H1 (cell line): ENCODE measurements around the gene METTL5. TPM values are rescaled to one million over a fixed set of nuclear protein-coding genes. Genes with fewer than 3 reads are reported as not detected.

ENCODE experiments used
- CTCF ChIA-PET: fragments of 300-600 bp; sonication (Branson Sonifier 250); formaldehyde crosslinking; loops from one replicate; lab custom pipeline; 2021; ENCODE audit not compliant: partially characterized antibody; lab: Charles Lee
- POLR2A ChIA-PET: fragments of 300-600 bp; sonication (Branson Sonifier 250); formaldehyde crosslinking; loops from one replicate; lab custom pipeline; 2021; ENCODE audit warnings: inconsistent platforms; ENCODE audit not compliant: partially characterized antibody; lab: Charles Lee
- DNase-seq, 2 experiments: peaks; one replicate each; pipeline versions ENCODE4 v3.0.0 to v3.0.0-alpha.2; 2010 to 2022; ENCODE audit warnings: low spot score in 2 of 2, low read depth in 1 of 2, mixed read lengths in 1 of 2
- FAIRE-seq: peaks from 2 replicates; lab custom pipeline; 2011; peaks lifted over from hg19 to GRCh38; lab: Jason Lieb, UNC
- H2AFZ ChIP-seq: 2 replicates; pipeline ENCODE4 v1.8.1; 2012; ENCODE audit warnings: low read length, inconsistent platforms
- H2AK5ac ChIP-seq: 2 replicates; pipeline ENCODE4 v1.6.1; 2013; ENCODE audit warnings: low read depth, low read length
- H2BK120ac ChIP-seq: replicated peaks from 2 replicates; pipeline ENCODE3; 2013; ENCODE audit warnings: low read depth, low read length, inconsistent platforms
- H2BK12ac ChIP-seq: 2 replicates; pipeline ENCODE4 v1.6.1; 2013; ENCODE audit warnings: low read depth, low read length
- H2BK15ac ChIP-seq: 2 replicates; pipeline ENCODE4 v1.6.1; 2013; ENCODE audit warnings: low read length
- H2BK20ac ChIP-seq: 2 replicates; pipeline ENCODE4 v1.6.1; 2013; ENCODE audit warnings: low read length
- H2BK5ac ChIP-seq: 2 replicates; pipeline ENCODE4 v1.6.1; 2013; ENCODE audit warnings: low read depth, low read length
- H3K14ac ChIP-seq: 2 replicates; pipeline ENCODE4 v1.6.1; 2013; ENCODE audit warnings: inconsistent platforms; ENCODE audit not compliant: insufficient read length
- H3K18ac ChIP-seq: 2 replicates; pipeline ENCODE4 v1.6.1; 2013; ENCODE audit warnings: low read length; ENCODE audit errors: extremely low read depth
- H3K23ac ChIP-seq: 2 replicates; pipeline ENCODE4 v1.6.1; 2013; ENCODE audit warnings: inconsistent platforms; ENCODE audit not compliant: insufficient read length
- H3K23me2 ChIP-seq: 2 replicates; pipeline ENCODE4 v1.6.1; 2013; ENCODE audit warnings: low read depth, low read length
- H3K27ac ChIP-seq: 2 replicates; pipeline ENCODE4 v1.6.1; 2011; ENCODE audit warnings: low read depth, low read length, inconsistent platforms
- H3K27me3 ChIP-seq, 4 experiments: replicated peaks in 1 of 4; 1 replicate in 1 of 4; 2 replicates in 3 of 4; pipeline versions ENCODE4 v1.6.1 to v1.8.1; 2011 to 2013; ENCODE audit warnings: low read length in 3 of 4, mild to moderate bottlenecking in 3 of 4, inconsistent platforms in 2 of 4, mixed read lengths in 2 of 4, moderate library complexity in 1 of 4; ENCODE audit not compliant: control insufficient read depth in 3 of 4, insufficient read depth in 3 of 4; ENCODE audit errors: extremely low read depth in 1 of 4
- H3K36me3 ChIP-seq, 4 experiments: 2 replicates each; pipeline versions ENCODE4 v1.6.1 to v1.8.1; 2011 to 2013; ENCODE audit warnings: mild to moderate bottlenecking in 4 of 4, low read length in 3 of 4, moderate library complexity in 2 of 4, control low read depth in 1 of 4, inconsistent platforms in 1 of 4; ENCODE audit not compliant: insufficient read depth in 4 of 4, control insufficient read depth in 2 of 4
- H3K4ac ChIP-seq: replicated peaks from 2 replicates; pipeline ENCODE3; 2013; ENCODE audit warnings: low read length, low read depth, mixed read lengths, inconsistent platforms; ENCODE audit not compliant: insufficient read length
- H3K4me1 ChIP-seq, 4 experiments: replicated peaks in 1 of 4; 1 replicate in 1 of 4; 2 replicates in 3 of 4; pipeline versions ENCODE4 v1.6.1 to v1.8.1; 2011 to 2013; ENCODE audit warnings: low read length in 3 of 4, inconsistent platforms in 2 of 4, mixed read lengths in 1 of 4; ENCODE audit not compliant: insufficient read depth in 4 of 4, control insufficient read depth in 3 of 4
- H3K4me2 ChIP-seq, 2 experiments: 2 replicates each; pipeline versions ENCODE4 v1.6.1 to v1.8.1; 2011 to 2013; ENCODE audit warnings: low read depth in 2 of 2, low read length in 2 of 2, control low read depth in 1 of 2, inconsistent platforms in 1 of 2, mild to moderate bottlenecking in 1 of 2; ENCODE audit not compliant: insufficient read depth in 1 of 2
- H3K4me3 ChIP-seq, 4 experiments: fragments of 200-600, 300-600 bp in 1 of 4; sonication (generic), shearing (Covaris generic), sonication (Bioruptor Twin) in 1 of 4; 2 replicates each; pipeline versions ENCODE4 v1.5.1 to v1.8.1; 2011 to 2016; ENCODE audit warnings: low read length in 4 of 4, low read depth in 3 of 4, control low read depth in 2 of 4, inconsistent platforms in 2 of 4, mild to moderate bottlenecking in 2 of 4, mixed read lengths in 1 of 4, moderate library complexity in 1 of 4; ENCODE audit not compliant: insufficient read depth in 2 of 4; ENCODE audit errors: extremely low read depth in 1 of 4
- H3K56ac ChIP-seq: replicated peaks from 2 replicates; pipeline ENCODE3; 2013; ENCODE audit warnings: low read depth, mild to moderate bottlenecking, mixed read lengths, low read length, inconsistent platforms; ENCODE audit not compliant: insufficient read length
- H3K79me1 ChIP-seq: 2 replicates; pipeline ENCODE4 v1.6.1; 2013; ENCODE audit warnings: low read depth, low read length, control low read depth
- H3K79me2 ChIP-seq, 2 experiments: 2 replicates each; pipeline versions ENCODE4 v1.6.1 to v1.8.1; 2012 to 2013; ENCODE audit warnings: low read length in 2 of 2, mild to moderate bottlenecking in 2 of 2, inconsistent platforms in 1 of 2; ENCODE audit not compliant: insufficient read depth in 2 of 2, control insufficient read depth in 1 of 2
- H3K9ac ChIP-seq, 4 experiments: replicated peaks in 1 of 4; 1 replicate in 1 of 4; 2 replicates in 3 of 4; pipeline versions ENCODE4 v1.6.1 to v1.8.1; 2011 to 2013; ENCODE audit warnings: low read depth in 3 of 4, low read length in 3 of 4, control low read depth in 2 of 4, mild to moderate bottlenecking in 2 of 4, moderate library complexity in 2 of 4, inconsistent platforms in 1 of 4; ENCODE audit errors: extremely low read depth in 1 of 4
- H3K9me3 ChIP-seq, 2 experiments: 2 replicates each; pipeline versions ENCODE4 v1.6.1 to v1.8.1; 2012 to 2013; ENCODE audit warnings: mild to moderate bottlenecking in 2 of 2, moderate library complexity in 2 of 2, control low read depth in 1 of 2, inconsistent platforms in 1 of 2, low read depth in 1 of 2, low read length in 1 of 2, mixed read lengths in 1 of 2; ENCODE audit not compliant: insufficient read depth in 2 of 2
- H4K20me1 ChIP-seq, 2 experiments: replicated peaks in 1 of 2; 2 replicates each; pipeline versions ENCODE3 to v1.8.1; 2011 to 2013; ENCODE audit warnings: inconsistent platforms in 2 of 2, low read length in 2 of 2, mild to moderate bottlenecking in 1 of 2; ENCODE audit not compliant: insufficient read depth in 2 of 2, control insufficient read depth in 1 of 2
- H4K5ac ChIP-seq: 2 replicates; pipeline ENCODE4 v1.6.1; 2013; ENCODE audit warnings: low read length, low read depth, mixed read lengths, inconsistent platforms; ENCODE audit not compliant: insufficient read length
- H4K8ac ChIP-seq: 2 replicates; pipeline ENCODE4 v1.8.0; 2013; ENCODE audit warnings: mild to moderate bottlenecking, moderate library complexity, low read length, inconsistent platforms; ENCODE audit not compliant: insufficient read depth; ENCODE audit errors: extremely low read depth
- H4K91ac ChIP-seq: replicated peaks from 2 replicates; pipeline ENCODE3; 2013; ENCODE audit warnings: low read length, mixed read lengths, inconsistent platforms; ENCODE audit not compliant: insufficient read length
- BACH1 ChIP-seq: IDR thresholded peaks from 2 replicates; pipeline ENCODE4 v1.6.1; 2012; ENCODE audit warnings: low read length, improper control_type of control experiment
- BRCA1 ChIP-seq: IDR thresholded peaks from 2 replicates; pipeline ENCODE4 v1.6.1; 2012; ENCODE audit warnings: low read depth, low read length, improper control_type of control experiment
- CBX5 ChIP-seq: fragments of 300-800, 300-1000 bp; sonication (generic); IDR thresholded peaks from 2 replicates; pipeline ENCODE4 v1.7.1; 2016; ENCODE audit warnings: antibody characterized with exemption, low read length, low read depth
- CHD1 ChIP-seq: IDR thresholded peaks from 2 replicates; pipeline ENCODE4 v1.6.1; 2012; ENCODE audit warnings: low read depth, low read length, improper control_type of control experiment
- EP300 ChIP-seq, 2 experiments: IDR thresholded peaks; 1 replicate in 1 of 2; 2 replicates in 1 of 2; pipeline ENCODE4 v1.6.1; 2011 to 2012; ENCODE audit warnings: low read depth in 2 of 2, low read length in 2 of 2, mild to moderate bottlenecking in 2 of 2, borderline replicate concordance in 1 of 2, inconsistent platforms in 1 of 2, moderate library complexity in 1 of 2
- HDAC6 ChIP-seq: IDR thresholded peaks from one replicate; pipeline ENCODE4 v1.7.1; 2012; ENCODE audit warnings: low read depth, mild to moderate bottlenecking, inconsistent platforms, low read length, moderate library complexity
- JUN ChIP-seq: IDR thresholded peaks from 2 replicates; pipeline ENCODE4 v1.6.1; 2011; ENCODE audit warnings: low read depth, mild to moderate bottlenecking, improper control_type of control experiment, low read length
- JUND ChIP-seq: IDR thresholded peaks from 2 replicates; pipeline ENCODE4 v1.6.1; 2011; ENCODE audit warnings: mild to moderate bottlenecking, improper control_type of control experiment, low read length
- KDM1A ChIP-seq: fragments of 200-600, 300-600 bp; sonication (generic); IDR thresholded peaks from 2 replicates; pipeline ENCODE4 v1.7.1; 2016; ENCODE audit warnings: mild to moderate bottlenecking, low read length, borderline replicate concordance
- NRF1 ChIP-seq: IDR thresholded peaks from 2 replicates; pipeline ENCODE4 v1.6.1; 2011; ENCODE audit warnings: mild to moderate bottlenecking, low read depth, low read length, improper control_type of control experiment
- POU5F1 ChIP-seq: IDR thresholded peaks from 2 replicates; pipeline ENCODE4 v1.6.1; 2011; ENCODE audit warnings: low read depth, mild to moderate bottlenecking, low read length, moderate library complexity
- RFX5 ChIP-seq: IDR thresholded peaks from 2 replicates; pipeline ENCODE4 v1.6.1; 2011; ENCODE audit warnings: low read depth, low read length, improper control_type of control experiment, borderline replicate concordance
- SIN3A ChIP-seq, 2 experiments: IDR thresholded peaks in 1 of 2; conservative IDR thresholded peaks in 1 of 2; 2 replicates each; pipeline ENCODE4 v1.6.1; 2011 to 2012; ENCODE audit warnings: low read length in 2 of 2, improper control_type of control experiment in 1 of 2, low read depth in 1 of 2, mild to moderate bottlenecking in 1 of 2
- SP4 ChIP-seq: IDR thresholded peaks from 2 replicates; pipeline ENCODE4 v1.6.1; 2012; ENCODE audit warnings: low read length, inconsistent platforms
- TAF7 ChIP-seq: optimal IDR thresholded peaks from 2 replicates; pipeline ENCODE3; 2011; ENCODE audit warnings: low read depth, mild to moderate bottlenecking, inconsistent platforms, low read length, moderate library complexity, borderline replicate concordance
- WGBS, 2 experiments: shearing (Covaris generic) in 1 of 2; methylation state at CpG; one replicate each; pipeline versions ENCODE4 v1.1.6 to v1.1.7; 2013 to 2015; ENCODE audit warnings: low lambda C conversion rate in 2 of 2, mixed read lengths in 2 of 2, inconsistent platforms in 1 of 2, low coverage in 1 of 2, missing lambda C conversion rate in 1 of 2; ENCODE audit not compliant: insufficient replicate concordance in 2 of 2, insufficient coverage in 1 of 2, insufficient read length in 1 of 2; ENCODE audit errors: extremely low coverage in 1 of 2, missing lambda C conversion rate in 1 of 2; 5-methylcytosine and 5-hydroxymethylcytosine counted together
- polyA plus RNA-seq, 7 experiments: library from polyadenylated mRNA; depleted of rRNA in 3 of 7; stranded (reverse) in 5 of 7; unstranded in 2 of 7; fragments of >200 nt in 5 of 7; fragments of 200-250 nt in 2 of 7; gene quantifications; 1 replicate in 5 of 7; 2 replicates in 1 of 7; 4 replicates in 1 of 7; pipeline versions ENCODE4 v1.2.1 to v1.2.3, GENCODE V29; 2011 to 2013; ENCODE audit warnings: missing spikeins in 2 of 7, mixed read lengths in 2 of 7
- total RNA-seq: library from RNA; stranded (reverse); fragmentation: NEBNext Ultra II Directional; extraction: Animal tissue kit (Norgen Biotek cat#: 25700); gene quantifications from 2 replicates; pipeline ENCODE4 v1.2.1, GENCODE V29; 2021

METTL5 gene
- total and polyA plus RNA-seq, 2 of the 8 experiments (the other 6 are each of a cell fraction or from before 2014, with no cell fraction given): 34.5 to 74.1 TPM

GRCh38 chr2:169849710-169850109, 25.0 kb upstream of the METTL5 start:
- Histone ChIP-seq H2BK15ac (no peak overlapping the region), H2BK5ac (no peak overlapping the region), H2BK12ac (no peak overlapping the region), H2AFZ (no peak overlapping the region), H2BK20ac (no peak overlapping the region), H2AK5ac (no peak overlapping the region), H4K20me1 (no peaks in the 10 kb centered on the region), H3K56ac (no peak overlapping the region), H3K79me2 (peaks cover 0 to 12% of the 10 kb centered on the region in 2 experiments; a peak in 2 of 4 replicates), H4K91ac (no peak overlapping the region), H3K14ac (no peak overlapping the region), H3K4me3 (no peak overlapping the region), H3K4me2 (no peak overlapping the region), H3K9ac (no peak overlapping the region), H3K27ac (no peak overlapping the region), H3K4me1 (no peaks in the 10 kb centered on the region), H2BK120ac (no peak overlapping the region), H3K23me2 (no peaks in the 10 kb centered on the region), H3K18ac (no peak overlapping the region), H3K4ac (no peak overlapping the region), H3K23ac (no peak overlapping the region), H3K36me3 (no peaks in the 10 kb centered on the region), H3K9me3 (no peaks in the 10 kb centered on the region), H3K27me3 (no peaks in the 10 kb centered on the region), H4K5ac (no peak overlapping the region), H4K8ac (no peak overlapping the region), H3K79me1 (no peaks in the 10 kb centered on the region)
- POLR2A ChIA-PET: interaction anchor here (0.6 to 1.3 kb wide), 3 partner anchors 11 to 21 kb away, joined by 3 to 4 read pairs (median 3); no protein-coding TSS in a partner anchor
- WGBS, 2 experiments: 93% methylated on average over 1 of the region's 1 CpG; no CpG with 5 or more reads in 1 of the 2 experiments
- CTCF ChIA-PET: no interaction called here
- DNase-seq (no peak), FAIRE-seq (no peak)
- TF ChIP-seq BACH1 (no peak), SIN3A (conservative IDR thresholded peaks at IDR 0.05 in 1 of 2, IDR thresholded peaks at IDR 0.05 in 1 of 2; ENCODE audit: low read depth in 1 of 2, low read length in 2 of 2) (no peak), EP300 (IDR thresholded peaks at IDR 0.05; ENCODE audit: borderline replicate concordance in 1 of 2, low read depth in 2 of 2, low read length in 2 of 2) (no peak), SP4 (no peak), POU5F1 (no peak), KDM1A (no peak), JUND (no peak), RFX5 (no peak), CHD1 (no peak), CBX5 (no peak), JUN (no peak), TAF7 (no peak), HDAC6 (no peak), BRCA1 (no peak), NRF1 (no peak)
